Ovary (tissue), 9 donors: ENCODE measurements around the gene PITPNM3. TPM values are rescaled to one million over a fixed set of nuclear protein-coding genes. Genes with fewer than 3 reads are reported as not detected.

ENCODE experiments used
- DNase-seq, 5 donors: peaks; one replicate each; pipeline ENCODE4 v3.0.0-alpha.2; 2019 to 2020
- H3K27ac ChIP-seq, 2 donors: fragments of 200-600 bp; one replicate each; pipeline versions ENCODE4 v1.5.1 to v1.8.0; 2019 to 2022
- H3K27me3 ChIP-seq: fragments of 200-600 bp; one replicate; pipeline ENCODE4 v1.8.0; 2022
- H3K36me3 ChIP-seq: fragments of 200-600 bp; sonication (generic); one replicate; pipeline ENCODE4 v1.5.1; 2019
- H3K4me1 ChIP-seq: one replicate; pipeline ENCODE4 v1.8.1; 2013; ENCODE audit warnings: mild to moderate bottlenecking, moderate library complexity; ENCODE audit not compliant: insufficient read depth
- H3K4me3 ChIP-seq: fragments of 200-600 bp; sonication (generic); one replicate; pipeline ENCODE4 v1.5.1; 2017
- H3K9me3 ChIP-seq, 2 donors: fragments of 200-600 bp in 1 of 2; sonication (generic) in 1 of 2; one replicate each; pipeline versions ENCODE4 v1.5.1 to v1.8.1; 2013 to 2019; ENCODE audit warnings: mild to moderate bottlenecking in 1 of 2, moderate library complexity in 1 of 2
- CTCF ChIP-seq, 3 donors: fragments of 450-650 bp in 2 of 3; fragments of 200-600 bp in 1 of 3; IDR thresholded peaks; one replicate each; pipeline versions ENCODE4 v1.5.1 to v1.8.0; 2016 to 2022; ENCODE audit warnings: antibody characterized with exemption in 3 of 3, mild to moderate bottlenecking in 1 of 3
- EP300 ChIP-seq: sonication (generic); formaldehyde crosslinking; IDR thresholded peaks from one replicate; pipeline ENCODE4 v1.6.1; 2017; ENCODE audit warnings: antibody characterized with exemption
- POLR2A ChIP-seq: fragments of 450-650 bp; IDR thresholded peaks from one replicate; pipeline ENCODE4 v1.6.1; 2017; ENCODE audit warnings: antibody characterized with exemption, mild to moderate bottlenecking, moderate library complexity
- WGBS, 3 donors: extraction: QIAGEN DNeasy Blood & Tissue Kit in 1 of 3; methylation state at CpG; one replicate each; pipeline versions ENCODE4 v1.1.5 to v1.1.7; 2013 to 2017; 5-methylcytosine and 5-hydroxymethylcytosine counted together
- intact Hi-C, 4 donors: fragments of 100-400 bp; cut with DNase I; formaldehyde crosslinking; loops; one replicate each; pipeline versions ENCODE4 v1.11.0 to v1.15.1; 2022 to 2023
- polyA plus RNA-seq, 2 donors: library from polyadenylated mRNA; stranded (reverse); fragments of 200-250 nt in 1 of 2; fragments of 350-450 nt in 1 of 2; fragmentation: Illumina TruSeq in 1 of 2; extraction: RNeasy Lipid Tissue Mini Kit (QIAGEN cat#74804) in 1 of 2; gene quantifications; one replicate each; pipeline ENCODE4 v1.2.3, GENCODE V29; 2013 to 2014
- total RNA-seq, 7 donors: library from RNA; depleted of rRNA in 2 of 7; stranded (reverse); fragments of >200 nt in 2 of 7; fragmentation: NEBNext Ultra II Directional in 3 of 7; extraction: Animal tissue kit (Norgen Biotek cat#: 25700) in 3 of 7; gene quantifications; one replicate each; pipeline versions ENCODE4 v1.1.0 to v1.2.4, GENCODE V29; 2016 to 2023
- donor health status: DM: no; HTN: no; CAD: no; lungs with moderate emphysema.
- donor health status: DM: no; HTN: no; CAD: no.
- donor health status: Bipolar disorder and iron deficiency.
- donor health status: DM: yes; HTN: yes; CAD: no.
- donor health status: DM: no; HTN: no; CAD: no.
- donor health status: DM: yes; HTN: yes; CAD: no.

Gene PITPNM3
- total and polyA plus RNA-seq, 9 donors: 10.0 to 68.7 (median 17.9) TPM

- H3K27me3 ChIP-seq: no peaks in the 10 kb centered on the region
- no peaks in the 10 kb centered on the region for H3K9me3 ChIP-seq
- intact Hi-C loops: no loop called here
- H3K27ac ChIP-seq: no peak overlapping the region
- TF ChIP-seq EP300 (no peak), POLR2A (no peak), CTCF (IDR thresholded peaks at IDR 0.05) (no peak)
- H3K36me3 ChIP-seq: no peaks in the 10 kb centered on the region
- WGBS, 3 donors: 91 to 94% (median 92%) methylated on average over 6 of the region's 6 CpGs
- no peak overlapping the region for H3K4me3 ChIP-seq
- no peaks in the 10 kb centered on the region for H3K4me1 ChIP-seq
- no peak for DNase-seq
These were observed 29.8 kb downstream of the PITPNM3 start for GRCh38 chr17:6526362-6527152.

- DNase-seq: no peak
- Histone ChIP-seq H3K27me3 (no peaks in the 10 kb centered on the region), H3K36me3 (no peaks in the 10 kb centered on the region), H3K4me3 (no peak overlapping the region), H3K9me3 (no peaks in the 10 kb centered on the region), H3K4me1 (no peaks in the 10 kb centered on the region), H3K27ac (no peak overlapping the region)
- WGBS, 3 donors: 90 to 93% (median 92%) methylated on average over 2 of the region's 2 CpGs
- TF ChIP-seq CTCF (IDR thresholded peaks at IDR 0.05) (no peak), POLR2A (no peak), EP300 (no peak)
- intact Hi-C loops: no loop called here
These were observed 30.6 kb downstream of the PITPNM3 start for GRCh38 chr17:6525731-6526130.

GRCh38 chr17:6525141-6525540 is 31.2 kb downstream of the PITPNM3 start:
- Histone ChIP-seq H3K36me3 (no peaks in the 10 kb centered on the region), H3K27me3 (no peaks in the 10 kb centered on the region), H3K27ac (no peak overlapping the region), H3K4me1 (no peaks in the 10 kb centered on the region), H3K4me3 (no peak overlapping the region), H3K9me3 (no peaks in the 10 kb centered on the region)
- TF ChIP-seq CTCF (IDR thresholded peaks at IDR 0.05): no peak
- TF ChIP-seq EP300: no peak
- TF ChIP-seq POLR2A: no peak
- intact Hi-C loops: no loop called here
- WGBS, 3 donors: 86 to 89% (median 87%) methylated on average over 4 of the region's 4 CpGs
- DNase-seq: no peak

GRCh38 chr17:6524520-6524919 is 31.8 kb downstream of the PITPNM3 start:
- H3K4me3 ChIP-seq: no peak overlapping the region
- 84 to 94% (median 90%) methylated on average over 4 of the region's 4 CpGs for WGBS, 3 donors
- TF ChIP-seq CTCF (IDR thresholded peaks at IDR 0.05) (no peak), EP300 (no peak), POLR2A (no peak)
- no peak overlapping the region for H3K27ac ChIP-seq
- H3K9me3 ChIP-seq: no peaks in the 10 kb centered on the region
- intact Hi-C loops: no loop called here
- H3K27me3 ChIP-seq: no peaks in the 10 kb centered on the region
- no peak for DNase-seq
- no peaks in the 10 kb centered on the region for H3K36me3 ChIP-seq
- H3K4me1 ChIP-seq: no peaks in the 10 kb centered on the region
